ENCODE measurements around the gene GRIN3A. TPM values are rescaled to one million over a fixed set of nuclear protein-coding genes. Genes with fewer than 3 reads are reported as not detected.
A peak's percentile ranks its signal among the peaks of the same experiment; 100 is the strongest.

Gene GRIN3A
- total RNA-seq, 5 donors from 2014 or later (not counting 1 experiment from before 2014, with no cell fraction given) = 0.08 TPM; not detected in 4

DNA sequence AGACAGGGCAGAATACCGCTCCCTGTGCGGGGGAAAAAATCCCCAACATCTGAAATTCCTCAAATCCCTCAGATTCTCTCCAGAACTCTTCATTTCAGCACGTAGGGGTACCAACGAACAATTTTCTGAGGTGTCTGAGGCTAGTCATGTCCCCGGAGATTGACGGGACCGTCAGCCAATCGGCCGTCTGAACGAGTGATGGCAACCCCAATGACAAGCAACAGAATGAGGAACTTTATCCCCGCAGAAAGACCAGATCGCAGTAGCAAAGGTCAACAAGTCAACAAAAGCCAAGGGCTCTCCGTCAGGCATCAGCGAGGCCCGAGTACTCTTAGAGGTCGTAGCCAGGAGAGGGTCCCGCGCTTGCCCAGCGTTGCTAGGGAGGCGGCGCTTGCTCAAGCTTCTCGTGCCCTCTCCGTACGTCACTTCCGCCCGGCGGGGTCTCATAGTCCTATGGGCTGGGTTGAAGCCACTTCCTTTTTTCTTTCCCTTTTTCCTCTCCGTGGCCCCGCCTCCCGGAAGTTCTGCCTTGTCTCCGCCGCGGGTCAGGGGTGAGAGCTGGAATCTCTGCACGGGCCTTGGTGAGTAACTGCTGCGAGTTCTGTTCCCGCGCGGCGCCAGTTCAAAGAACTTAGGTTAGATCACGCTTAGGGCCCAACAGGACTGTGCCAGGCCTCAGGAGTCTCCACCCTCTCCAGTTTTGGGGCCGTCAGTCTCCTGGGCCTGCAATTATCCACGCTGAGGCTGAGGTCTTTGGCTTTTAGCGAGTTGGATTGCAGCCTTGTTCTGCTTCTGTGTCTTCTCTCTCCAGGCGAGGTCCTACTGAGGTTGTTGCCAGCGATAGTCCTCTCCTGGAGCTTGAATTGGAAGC lies 204.9 kb downstream of the GRIN3A start, which contains the start of gene RNF20:
Gene RNF20 (plus strand): TSS at position 520 of the 871 bp plus-strand sequence. CDS start 1,571 bp downstream, outside the sequence.
- Mint-ChIP-seq H3K27ac (peak within 1 kb of the TSS; percentile 95 to 100), H3K9me3 (no peaks in the 10 kb centered on the region), H3K36me3 (peaks cover 8% of the 10 kb centered on the region), H3K27me3 (peaks cover 2 to 4% of the 10 kb centered on the region in 2 donors), H3K4me3 (peak within 1 kb of the TSS; percentile 92 to 98 (median 97)), H3K4me1 (peaks cover 16 to 17% (median 17%) of the 10 kb centered on the region in 3 donors)
- CTCF ChIA-PET = interaction anchor here (0.6 to 2.5 kb wide), 8 partner anchors 34 to 1649 kb away, joined by 3 to 18 read pairs (median 4); partner anchors contain the start of genes MRPL50 (in 1 of the 2) and ZNF189 (in 1 of the 2)
- Histone ChIP-seq H3K36me3 (ENCODE audit: control insufficient read depth in 2 of 2, extremely low read depth in 1 of 2, insufficient read depth in 1 of 2, low read length in 1 of 2) (peaks cover 3 to 30% of the 10 kb centered on the region in 2 donors), H3K9me3 (no peaks in the 10 kb centered on the region), H3K27me3 (replicated peaks in 1 of 2; ENCODE audit: control insufficient read depth in 2 of 2, extremely low read depth in 1 of 2, insufficient read depth in 2 of 2, low read length in 1 of 2) (peaks cover 0 to 3% of the 10 kb centered on the region in 2 experiments), H3K4me3 (ENCODE audit: control insufficient read depth in 1 of 2, extremely low read depth in 1 of 2, low read length in 1 of 2) (peak within 1 kb of the TSS; percentile 96 to 100), H3K4me1 (ENCODE audit: control insufficient read depth in 1 of 2, extremely low read depth in 1 of 2, insufficient read depth in 2 of 2, low read length in 2 of 2) (peaks cover 15 to 17% of the 10 kb centered on the region in 2 experiments), H3K27ac (ENCODE audit: low read length) (peak within 1 kb of the TSS; percentile 98)
- peak; percentile 97 to 100 (median 99) for DNase-seq
- POLR2A ChIA-PET = interaction anchor here (1.0 to 2.4 kb wide), 3 partner anchors 133 to 135 kb away, joined by 3 to 9 read pairs (median 5); partner anchors contain the start of genes MRPL50 (in 2 of the 2) and ZNF189 (in 2 of the 2)
- ATAC-seq (replicated peaks in 1 of 4) = peak; percentile 94 to 95 (median 94)
- WGBS (ENCODE audit: insufficient coverage) = under 1% methylated on average over 32 of the region's 45 CpGs

- CTCF ChIA-PET = interaction anchor here (0.9 to 2.8 kb wide), 8 partner anchors 65 to 929 kb away, joined by 3 to 16 read pairs (median 4); no protein-coding TSS in a partner anchor
These were observed 208.3 kb downstream of the GRIN3A start for GRCh38 chr9:101530076-101530711.

GRCh38 chr9:101528015-101528414 lies 210.4 kb downstream of the GRIN3A start:
- CTCF ChIA-PET = no interaction called here
- H3K36me3 Mint-ChIP-seq = no peaks in the 10 kb centered on the region
- H3K4me1 ChIP-seq (ENCODE audit: control insufficient read depth in 1 of 2, extremely low read depth in 1 of 2, insufficient read depth in 2 of 2, low read length in 2 of 2) = peaks cover 0 to 1% of the 10 kb centered on the region in 2 experiments

More at GRCh38 chr9:101530076-101530711, 208.3 kb downstream of the GRIN3A start:
- Histone ChIP-seq H3K4me3 (ENCODE audit: control insufficient read depth in 1 of 2, extremely low read depth in 1 of 2, low read length in 1 of 2) (no peak overlapping the region), H3K36me3 (ENCODE audit: control insufficient read depth in 2 of 2, extremely low read depth in 1 of 2, insufficient read depth in 1 of 2, low read length in 1 of 2) (no peaks in the 10 kb centered on the region), H3K4me1 (ENCODE audit: control insufficient read depth in 1 of 2, extremely low read depth in 1 of 2, insufficient read depth in 2 of 2, low read length in 2 of 2) (peaks cover 7 to 11% of the 10 kb centered on the region in 2 experiments), H3K9me3 (no peaks in the 10 kb centered on the region), H3K27ac (ENCODE audit: low read length) (no peak overlapping the region), H3K27me3 (replicated peaks in 1 of 2; ENCODE audit: control insufficient read depth in 2 of 2, extremely low read depth in 1 of 2, insufficient read depth in 2 of 2, low read length in 1 of 2) (peaks cover 2 to 6% of the 10 kb centered on the region in 2 experiments)
- Mint-ChIP-seq H3K27ac (no peak overlapping the region), H3K9me3 (no peaks in the 10 kb centered on the region), H3K36me3 (no peaks in the 10 kb centered on the region), H3K4me3 (no peak overlapping the region), H3K27me3 (peaks cover 4 to 11% of the 10 kb centered on the region in 2 donors), H3K4me1 (peaks cover 16 to 17% (median 17%) of the 10 kb centered on the region in 3 donors)
- POLR2A ChIA-PET = no interaction called here
- DNase-seq (peak; percentile 17 to 82 (median 51)), ATAC-seq (replicated peaks in 1 of 4) (peak in 3 of 4 experiments; percentile 14 to 29 (median 27))
- WGBS (ENCODE audit: insufficient coverage) = no CpG with 5 or more reads among the region's 6 CpGs

DNA sequence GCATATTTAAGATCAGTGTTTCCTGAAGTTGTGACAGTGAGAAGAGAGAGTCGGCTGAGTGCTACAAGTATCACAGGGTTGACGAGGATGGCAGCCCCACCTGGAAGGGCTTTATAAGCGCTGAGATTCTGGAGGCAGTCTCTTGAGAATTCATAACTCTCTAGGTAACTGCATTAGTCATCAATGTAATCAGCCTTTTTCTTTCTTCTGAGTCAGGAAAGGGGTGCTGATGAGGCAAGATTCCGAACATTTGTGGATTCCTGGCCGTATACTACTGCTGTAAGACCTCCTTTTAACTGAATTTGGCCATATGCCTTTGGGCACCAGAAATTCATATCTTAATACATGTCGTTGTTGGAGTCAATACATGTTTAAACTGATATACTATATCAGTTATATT lies 211.4 kb downstream of the GRIN3A start:
- DNase-seq (no peak), ATAC-seq (replicated peaks in 1 of 4) (no peak)
- WGBS (ENCODE audit: insufficient coverage) = 79% methylated on average over 3 of the region's 6 CpGs
- Histone ChIP-seq H3K36me3 (ENCODE audit: control insufficient read depth in 2 of 2, extremely low read depth in 1 of 2, insufficient read depth in 1 of 2, low read length in 1 of 2) (no peaks in the 10 kb centered on the region), H3K27ac (ENCODE audit: low read length) (no peak overlapping the region), H3K27me3 (replicated peaks in 1 of 2; ENCODE audit: control insufficient read depth in 2 of 2, extremely low read depth in 1 of 2, insufficient read depth in 2 of 2, low read length in 1 of 2) (peaks cover 2 to 18% of the 10 kb centered on the region in 2 experiments), H3K4me3 (ENCODE audit: control insufficient read depth in 1 of 2, extremely low read depth in 1 of 2, low read length in 1 of 2) (no peak overlapping the region), H3K9me3 (no peaks in the 10 kb centered on the region), H3K4me1 (ENCODE audit: control insufficient read depth in 1 of 2, extremely low read depth in 1 of 2, insufficient read depth in 2 of 2, low read length in 2 of 2) (no peaks in the 10 kb centered on the region)
- H3K27me3 Mint-ChIP-seq = peaks cover 32 to 33% of the 10 kb centered on the region in 2 donors
- H3K9me3 Mint-ChIP-seq = no peaks in the 10 kb centered on the region
- H3K27ac Mint-ChIP-seq = no peak overlapping the region
- ChIA-PET POLR2A (no interaction called here), CTCF (interaction anchor here (0.7 to 0.8 kb wide), 2 partner anchors 68 to 139 kb away, joined by 3 to 6 read pairs; no protein-coding TSS in a partner anchor)
- no peaks in the 10 kb centered on the region for H3K36me3 Mint-ChIP-seq
- H3K4me1 Mint-ChIP-seq = peaks cover 0 to 3% (median 0%) of the 10 kb centered on the region in 3 donors
- no peak overlapping the region for H3K4me3 Mint-ChIP-seq

More at GRCh38 chr9:101528015-101528414, 210.4 kb downstream of the GRIN3A start:
- POLR2A ChIA-PET = no interaction called here
- Mint-ChIP-seq H3K4me1 (peaks cover 3 to 6% (median 4%) of the 10 kb centered on the region in 3 donors), H3K9me3 (no peaks in the 10 kb centered on the region), H3K27me3 (peaks cover 25 to 27% of the 10 kb centered on the region in 2 donors), H3K27ac (no peak overlapping the region), H3K4me3 (no peak overlapping the region)
- no peaks in the 10 kb centered on the region for H3K36me3 ChIP-seq (ENCODE audit: control insufficient read depth in 2 of 2, extremely low read depth in 1 of 2, insufficient read depth in 1 of 2, low read length in 1 of 2)
- H3K9me3 ChIP-seq = no peaks in the 10 kb centered on the region
- H3K4me3 ChIP-seq (ENCODE audit: control insufficient read depth in 1 of 2, extremely low read depth in 1 of 2, low read length in 1 of 2) = no peak overlapping the region
- no peak for DNase-seq
- ATAC-seq (replicated peaks in 1 of 4) = no peak
- peaks cover 2 to 18% of the 10 kb centered on the region in 2 experiments for H3K27me3 ChIP-seq (replicated peaks in 1 of 2; ENCODE audit: control insufficient read depth in 2 of 2, extremely low read depth in 1 of 2, insufficient read depth in 2 of 2, low read length in 1 of 2)
- no peak overlapping the region for H3K27ac ChIP-seq (ENCODE audit: low read length)

GRCh38 chr9:101524371-101524770 lies 214.1 kb downstream of the GRIN3A start:
- H3K27me3 Mint-ChIP-seq = peaks cover 49 to 50% of the 10 kb centered on the region in 2 donors
- no peaks in the 10 kb centered on the region for H3K9me3 Mint-ChIP-seq
- DNase-seq = no peak
- no peak for ATAC-seq (replicated peaks in 1 of 4)
- H3K4me1 Mint-ChIP-seq = peaks cover 0 to 3% (median under 1%) of the 10 kb centered on the region in 3 donors
- POLR2A ChIA-PET = no interaction called here
- WGBS (ENCODE audit: insufficient coverage) = 78% methylated on average over 4 of the region's 6 CpGs
- no peaks in the 10 kb centered on the region for H3K4me1 ChIP-seq (ENCODE audit: control insufficient read depth in 1 of 2, extremely low read depth in 1 of 2, insufficient read depth in 2 of 2, low read length in 2 of 2)
- H3K36me3 ChIP-seq (ENCODE audit: control insufficient read depth in 2 of 2, extremely low read depth in 1 of 2, insufficient read depth in 1 of 2, low read length in 1 of 2) = no peaks in the 10 kb centered on the region
- H3K4me3 Mint-ChIP-seq = no peak overlapping the region
- H3K4me3 ChIP-seq (ENCODE audit: control insufficient read depth in 1 of 2, extremely low read depth in 1 of 2, low read length in 1 of 2) = no peak overlapping the region
- no peaks in the 10 kb centered on the region for H3K9me3 ChIP-seq
- no peak overlapping the region for H3K27ac ChIP-seq (ENCODE audit: low read length)
- H3K27me3 ChIP-seq (replicated peaks in 1 of 2; ENCODE audit: control insufficient read depth in 2 of 2, extremely low read depth in 1 of 2, insufficient read depth in 2 of 2, low read length in 1 of 2) = peaks cover 2 to 15% of the 10 kb centered on the region in 2 experiments
- no peak overlapping the region for H3K27ac Mint-ChIP-seq
- H3K36me3 Mint-ChIP-seq = no peaks in the 10 kb centered on the region
- CTCF ChIA-PET = no interaction called here
